ENCODE data around the gene KLHL22. TPM values are rescaled to one million over a fixed set of nuclear protein-coding genes. Genes with fewer than 3 reads are reported as not detected.
A peak's percentile ranks its signal among the peaks of the same experiment; 100 is the strongest.

Gene KLHL22
- polyA plus RNA-seq, 1 donor, result 36.5 TPM

DNA sequence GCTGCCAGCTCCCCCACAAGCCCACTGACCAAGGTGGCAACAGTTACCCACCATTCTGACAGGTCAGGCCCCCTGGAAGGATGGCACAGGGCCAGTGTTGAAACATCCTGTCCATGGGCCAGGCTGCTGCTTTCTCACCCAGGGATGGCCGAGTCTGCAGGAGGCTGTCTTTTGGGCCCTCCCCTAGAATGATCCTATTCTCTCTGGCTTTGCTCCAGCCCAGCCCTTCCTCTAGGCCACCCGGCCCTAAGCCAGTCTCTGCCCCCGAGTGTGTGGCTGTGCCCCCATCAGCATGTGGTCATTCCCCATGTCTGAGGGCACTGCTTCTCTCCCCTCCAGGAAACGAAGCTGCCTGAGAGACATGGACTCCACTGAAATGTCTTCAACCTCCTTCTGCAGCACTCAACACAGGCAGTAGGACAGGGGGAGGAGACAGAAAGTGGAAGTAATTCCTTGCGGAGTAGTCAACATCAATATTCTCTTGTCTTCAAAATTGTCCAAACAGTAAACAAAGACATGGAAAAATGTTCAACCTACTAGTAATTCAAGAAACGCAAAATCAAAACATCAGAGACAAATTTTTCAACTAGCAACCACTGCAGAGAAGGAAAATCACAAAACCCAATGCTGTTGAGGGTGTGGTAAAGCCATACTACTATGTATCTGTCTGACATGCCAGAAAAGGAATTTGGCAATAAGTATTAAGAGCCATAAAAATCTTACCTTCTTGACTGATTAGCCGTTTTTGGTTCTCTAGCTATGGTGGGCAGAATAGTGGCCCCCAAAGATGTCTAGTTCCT is 52.9 kb downstream of the KLHL22 start:
- DNase-seq, result no peak

DNA sequence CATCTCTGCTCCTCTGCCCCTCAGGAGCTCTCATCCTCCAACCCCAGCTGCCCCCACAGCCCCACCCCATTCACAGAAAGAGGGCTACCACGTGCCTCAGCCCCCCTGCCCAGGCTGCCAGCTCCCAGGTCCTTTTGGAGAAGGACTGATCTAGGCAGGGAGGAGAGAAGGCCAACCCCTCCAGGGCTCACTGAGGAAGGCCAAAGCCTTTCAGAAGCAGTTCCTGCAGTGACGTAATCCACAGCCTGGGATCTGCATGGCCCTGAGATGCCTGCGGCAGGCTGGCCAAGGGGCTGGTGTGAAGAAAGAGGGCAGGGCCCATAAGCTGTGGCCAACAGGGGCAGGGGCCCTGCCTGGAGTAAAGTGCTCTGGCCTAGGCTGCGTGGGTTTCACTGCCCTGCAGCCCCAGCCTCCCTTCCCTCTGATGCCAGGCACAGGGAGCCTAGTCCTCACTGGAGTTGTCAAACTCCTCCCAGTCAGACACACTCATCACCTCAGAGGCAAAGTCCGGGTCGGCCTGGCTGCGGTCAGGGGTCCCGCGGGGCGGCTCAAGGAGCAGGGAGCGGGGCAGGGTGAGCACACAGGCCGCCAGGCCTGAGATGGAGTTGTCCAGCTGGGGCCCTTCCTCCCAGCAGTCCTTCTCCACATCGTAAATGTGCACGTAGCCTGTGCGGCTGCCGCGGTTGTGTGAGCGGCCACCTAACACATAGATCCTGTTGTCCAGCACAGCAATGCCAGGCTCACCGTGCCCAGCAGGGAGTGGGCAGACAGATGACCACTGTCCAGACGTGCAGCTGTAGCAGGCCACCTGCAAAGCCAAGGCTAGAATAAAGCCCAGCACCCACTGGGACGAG is 53.7 kb downstream of the KLHL22 start:
- no peak for DNase-seq

DNA sequence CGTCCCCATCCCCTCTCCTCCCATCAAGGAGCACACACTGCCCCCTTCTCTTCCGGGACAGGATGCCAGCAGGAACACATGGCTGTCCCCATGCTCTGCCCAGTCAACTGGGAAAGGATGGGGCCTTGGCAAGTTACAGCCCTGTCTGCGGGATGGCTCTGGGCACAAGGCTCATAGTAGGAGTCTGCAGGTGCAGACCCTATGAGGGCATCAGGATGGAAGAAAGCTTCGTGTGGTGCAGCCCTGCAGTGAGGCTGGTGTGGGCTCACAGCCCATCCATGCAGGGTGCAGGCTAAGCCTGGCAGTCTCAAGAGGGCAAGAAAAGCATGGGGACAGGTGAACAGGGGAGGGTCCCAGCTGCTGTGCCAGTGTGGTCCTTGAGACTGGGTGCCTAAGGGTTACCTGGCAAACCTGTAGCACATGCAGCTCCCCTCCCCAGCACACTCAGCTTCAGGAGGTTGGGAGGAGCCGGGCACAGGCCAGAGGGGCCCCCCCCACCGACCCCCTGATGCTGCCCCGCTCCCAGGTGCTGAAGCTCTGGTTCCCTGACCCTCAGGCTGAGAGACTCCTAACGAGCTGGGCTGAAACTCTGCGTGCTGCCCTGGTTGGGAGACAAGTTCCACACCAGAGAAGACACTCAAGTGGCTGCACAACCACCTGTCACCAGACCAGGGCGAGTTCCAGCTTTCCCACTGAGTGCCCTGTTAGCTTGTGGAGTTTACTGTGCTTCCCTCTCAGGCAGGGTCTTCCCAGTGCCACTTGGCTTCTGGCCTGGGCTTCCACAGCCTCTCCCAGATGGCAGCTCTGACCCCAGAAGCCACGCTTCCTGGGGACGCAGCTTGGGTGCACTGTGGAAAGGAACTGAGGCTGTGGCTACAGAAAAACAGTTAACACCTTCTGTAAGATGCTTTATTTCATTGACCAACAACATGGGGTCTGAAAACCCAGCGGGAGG is 54.7 kb downstream of the KLHL22 start:
- no peak for DNase-seq

DNA sequence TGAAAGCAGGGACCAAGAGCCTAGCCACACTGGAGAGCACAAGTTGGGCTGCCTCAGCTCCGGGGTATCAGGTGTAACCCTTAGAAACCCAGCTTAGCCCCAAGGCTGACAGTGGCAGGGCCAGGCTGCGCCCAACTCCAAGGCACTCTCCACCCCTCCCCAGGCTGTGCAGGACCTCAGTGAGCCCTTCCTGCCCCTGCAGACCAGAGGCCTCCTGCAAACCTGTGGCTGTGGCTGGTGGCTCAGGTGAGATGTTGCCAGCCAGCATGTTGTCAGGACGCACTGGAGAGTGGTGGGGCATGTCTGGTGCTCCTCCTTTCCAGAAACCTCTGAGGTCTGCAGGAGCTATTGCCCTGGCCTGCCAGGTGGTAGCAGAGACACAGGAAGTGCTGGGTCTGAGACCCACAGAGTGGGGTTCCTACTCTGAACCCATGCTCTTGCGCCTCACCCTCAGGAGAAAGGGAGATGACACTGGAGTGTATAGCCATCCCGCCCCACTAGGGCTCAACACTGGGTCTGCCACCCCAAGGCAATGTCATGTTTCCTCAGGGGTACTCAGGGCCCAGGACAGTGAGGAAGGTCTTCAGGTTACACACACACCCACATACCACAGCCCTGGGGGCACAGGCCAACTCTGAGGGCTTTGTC is 55.5 kb downstream of the KLHL22 start:
- no peak for DNase-seq

DNA sequence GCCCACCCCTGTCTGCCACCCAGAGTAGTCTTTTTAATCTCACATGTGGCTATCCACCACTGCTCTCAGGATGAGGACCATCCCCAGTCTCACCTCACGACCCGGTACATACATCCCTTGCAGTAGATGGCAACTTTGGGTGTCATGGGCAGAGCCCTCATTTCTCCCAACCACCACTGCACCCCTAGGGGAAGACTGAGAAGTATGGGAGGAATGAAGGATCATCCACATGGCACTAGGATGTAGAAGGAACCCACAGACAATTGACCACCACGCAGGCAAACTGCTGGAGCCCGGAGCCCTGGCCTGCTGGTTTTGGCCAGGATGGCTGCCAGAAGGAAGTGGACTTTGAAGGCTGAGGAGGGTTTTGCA is 56.1 kb downstream of the KLHL22 start:
- DNase-seq, result no peak

DNA sequence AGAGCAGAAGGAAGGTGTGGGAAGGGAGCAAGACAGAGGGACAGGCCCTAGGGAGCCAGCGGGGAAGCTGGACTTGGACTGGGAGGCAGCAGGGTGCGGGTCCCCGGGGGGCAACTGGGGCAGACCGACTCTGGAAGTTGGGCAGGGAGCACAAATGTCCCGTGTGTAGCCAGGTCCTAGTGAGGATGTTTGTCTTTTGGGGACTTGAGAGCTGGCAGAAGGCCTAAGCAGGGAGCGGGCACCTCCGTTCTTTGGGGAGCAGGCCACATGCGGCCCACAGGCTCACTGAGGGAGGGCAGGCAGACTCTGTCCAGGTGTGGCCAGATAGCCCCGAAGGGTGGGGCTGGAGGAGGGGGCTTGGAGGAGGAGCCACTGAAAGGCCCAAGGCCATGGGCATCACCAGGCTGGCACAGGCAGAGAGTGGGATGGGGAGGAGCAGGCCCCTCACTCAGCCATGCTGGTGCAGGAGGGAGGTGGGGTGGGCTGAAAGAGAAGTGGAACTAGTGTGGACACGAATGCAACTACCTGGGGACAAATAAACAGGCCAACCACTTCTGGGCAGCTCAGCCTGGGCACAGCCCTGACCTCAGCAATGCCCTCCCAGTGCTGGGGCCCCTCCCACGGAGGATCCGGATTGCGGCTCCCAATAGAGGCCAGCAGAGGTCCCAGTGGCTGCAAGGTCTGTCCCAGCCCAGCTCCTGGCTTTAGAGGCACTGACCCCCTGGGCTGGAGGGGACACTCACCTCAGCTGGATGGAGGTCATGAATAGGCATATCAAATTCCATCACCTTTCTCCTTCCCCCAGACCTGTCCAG is 56.7 kb downstream of the KLHL22 start:
- DNase-seq, result no peak

DNA sequence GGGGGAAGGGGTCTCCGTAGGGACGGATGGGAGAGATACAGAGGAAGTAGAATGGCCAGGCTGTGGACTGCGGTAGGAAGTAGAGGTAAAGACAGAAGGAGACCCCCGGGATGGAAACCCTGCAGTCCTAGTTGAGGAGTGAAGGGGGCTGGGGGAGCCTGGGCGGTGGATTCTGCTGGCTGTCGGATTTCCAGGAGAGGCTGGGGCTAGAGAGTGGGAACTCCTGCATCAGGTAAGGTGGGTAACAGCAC is 57.2 kb downstream of the KLHL22 start:
- DNase-seq, result no peak

DNA sequence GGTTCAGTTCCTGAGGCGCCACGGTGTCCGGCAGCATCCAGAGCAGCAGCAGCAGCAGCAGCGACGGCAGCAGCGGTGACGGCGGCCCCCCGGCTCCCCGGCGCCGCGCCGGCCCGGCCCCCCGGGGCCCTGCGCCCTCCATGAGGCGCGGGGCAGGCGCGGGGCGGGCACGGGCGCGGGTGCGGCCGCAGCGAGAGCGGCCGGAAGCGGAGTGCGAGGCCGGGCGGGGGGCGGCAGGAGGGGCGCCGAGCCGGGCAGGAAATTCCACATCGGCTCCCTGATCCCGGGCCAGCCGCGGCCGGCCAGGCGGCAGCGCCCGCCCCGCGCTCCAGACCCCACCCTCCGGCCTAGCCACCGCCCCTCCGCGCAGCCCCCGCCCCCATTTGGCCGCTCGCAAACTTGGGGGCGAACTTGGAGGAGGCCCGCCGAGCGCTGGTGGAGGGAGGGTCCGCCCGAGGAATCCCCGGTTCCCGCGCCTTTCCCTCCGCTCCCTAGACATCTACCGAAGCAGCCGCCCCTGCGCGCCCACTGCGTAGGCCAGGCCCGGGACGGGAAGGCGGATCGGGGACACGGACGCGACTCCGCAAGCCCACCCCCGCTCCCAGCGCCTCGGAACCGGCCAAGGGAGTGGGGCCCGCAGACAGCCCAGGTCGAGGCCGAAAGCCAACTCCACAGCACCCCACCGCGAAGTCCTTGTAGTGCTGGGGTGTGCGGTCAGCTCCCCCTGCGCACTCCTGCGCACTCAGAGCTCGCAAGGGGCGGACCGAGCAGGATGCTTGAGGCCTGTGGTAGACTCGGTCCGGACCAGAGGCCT is 57.8 kb downstream of the KLHL22 start, which contains the start of gene SCARF2:
TSS of gene SCARF2 (minus strand) at position 213 of the 814 bp plus-strand sequence. CDS start at position 142, 71 bp downstream.
- peak; percentile 83 for DNase-seq

DNA sequence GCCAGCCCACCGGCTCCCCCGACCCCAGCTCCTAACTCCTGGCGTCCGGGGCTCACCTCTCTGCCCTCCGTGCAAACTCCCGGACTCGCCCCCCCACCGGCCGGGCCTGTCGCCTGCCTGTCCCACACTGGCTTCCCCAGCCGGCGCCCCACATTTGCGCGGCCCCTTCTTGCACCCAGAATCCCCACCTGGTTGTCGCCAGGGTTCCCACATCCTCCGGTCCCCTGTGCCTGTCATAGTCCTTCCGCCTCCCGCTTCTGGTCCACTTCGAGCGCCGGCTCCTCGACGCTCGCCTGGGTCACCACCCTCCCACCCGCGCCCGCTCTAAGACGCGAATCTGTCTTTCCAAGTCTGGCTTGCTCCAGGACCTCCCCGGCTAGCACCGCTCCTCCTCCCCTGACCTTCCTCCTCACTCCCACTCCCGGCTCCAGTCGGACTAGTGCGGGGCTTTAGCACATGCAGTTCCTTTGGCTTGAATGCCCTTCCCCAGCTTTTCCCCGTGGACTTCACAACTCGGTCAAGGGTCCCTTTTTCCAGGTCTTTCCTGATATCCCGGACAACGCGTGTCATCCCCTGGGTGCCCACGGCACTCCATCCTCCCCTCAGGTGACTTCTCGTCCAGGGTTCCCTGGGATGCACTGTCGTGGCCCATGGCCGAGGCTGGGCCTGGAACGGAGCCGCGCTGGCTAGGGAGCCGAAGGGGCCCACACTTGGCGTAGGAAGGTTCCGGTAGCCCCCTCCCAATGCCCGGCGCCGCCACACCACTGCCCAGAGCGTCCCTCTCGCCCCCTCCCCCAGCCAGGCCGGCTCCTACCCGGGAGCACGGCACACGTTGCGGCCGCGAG is 58.6 kb downstream of the KLHL22 start:
- no peak for DNase-seq

DNA sequence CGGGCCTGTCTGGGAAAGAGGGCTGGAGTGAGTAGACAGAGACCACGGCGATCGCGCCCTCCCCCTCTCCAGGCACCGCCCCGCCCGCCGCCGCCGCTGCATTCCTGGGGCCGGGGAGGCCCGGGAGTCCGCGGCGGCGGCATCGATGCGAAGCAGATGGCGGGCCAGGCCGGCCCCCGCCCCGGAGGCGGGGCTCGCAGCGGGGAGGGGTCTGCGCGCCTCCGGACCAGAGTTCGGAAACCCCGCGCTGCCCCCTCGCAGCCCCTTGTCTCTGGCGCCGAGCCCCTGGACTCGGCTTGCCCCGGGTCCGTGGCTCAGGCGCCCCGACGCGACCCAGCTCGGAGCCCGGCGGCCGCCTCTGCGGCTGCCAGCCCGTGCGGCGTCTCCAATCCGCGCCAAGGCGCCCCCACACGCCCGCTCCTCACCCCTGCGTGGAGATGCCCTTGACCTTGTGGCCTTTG is 59.3 kb downstream of the KLHL22 start:
- DNase-seq, result no peak

DNA sequence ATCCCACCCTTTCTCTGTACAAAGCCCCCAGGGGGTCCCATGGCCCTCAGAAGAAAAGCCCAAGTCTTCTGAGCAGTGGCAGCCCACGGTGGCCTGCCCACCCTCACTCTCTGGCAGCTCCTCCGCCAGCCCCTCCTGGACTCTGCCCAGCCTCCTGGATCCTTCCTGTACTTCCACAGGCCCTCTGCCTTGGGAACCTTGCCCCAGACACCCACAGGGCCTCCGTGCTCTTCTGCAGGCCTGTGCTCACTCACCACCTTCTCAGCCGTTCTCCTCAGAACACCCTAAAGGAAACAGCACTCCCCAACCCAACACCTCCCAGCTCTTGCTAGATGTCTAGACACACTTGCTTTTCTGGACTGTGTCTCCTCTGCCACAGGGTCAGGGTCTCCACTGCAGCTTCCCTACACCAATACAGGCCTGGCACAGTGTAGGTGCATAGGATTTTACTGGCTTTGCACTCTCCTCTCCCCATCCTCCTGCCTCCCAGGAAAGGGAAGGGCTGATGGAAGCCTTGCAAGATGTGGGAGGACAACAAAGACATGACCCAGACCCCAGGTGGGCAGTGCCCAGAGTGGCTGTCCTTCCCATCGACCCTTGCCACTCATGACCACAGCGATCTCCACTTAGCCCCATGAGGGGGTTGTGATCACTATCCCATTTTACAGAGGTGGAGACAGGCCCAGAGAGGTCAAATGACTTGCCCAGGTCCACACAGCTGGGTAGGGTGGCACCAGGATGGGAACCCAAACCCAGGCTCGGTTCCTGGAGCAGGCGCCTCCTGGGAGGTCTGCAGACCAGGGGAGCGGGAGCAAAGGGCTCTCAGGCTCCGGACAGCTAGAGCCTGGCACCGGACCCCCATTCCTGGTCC is 59.9 kb downstream of the KLHL22 start:
- no peak for DNase-seq

DNA sequence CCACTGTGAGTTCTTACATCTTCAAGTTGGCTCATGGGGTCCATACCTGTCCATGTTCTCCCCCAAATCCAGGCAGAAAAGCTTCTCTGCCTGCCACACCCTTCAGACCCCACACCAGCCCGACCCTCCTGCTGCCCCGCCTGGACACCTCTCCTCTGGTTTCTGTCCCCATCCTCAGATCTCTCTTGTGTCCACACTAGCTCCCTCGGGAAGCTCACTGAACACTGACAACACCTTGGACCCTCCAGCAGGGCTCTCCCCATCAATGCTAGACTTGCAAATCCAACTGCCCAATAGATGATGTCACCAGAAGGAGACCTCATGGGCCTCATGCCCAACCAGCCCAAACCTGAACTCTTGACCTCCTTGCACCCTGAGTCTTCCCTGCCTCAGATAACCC is 60.8 kb downstream of the KLHL22 start:
- no peak for DNase-seq

DNA sequence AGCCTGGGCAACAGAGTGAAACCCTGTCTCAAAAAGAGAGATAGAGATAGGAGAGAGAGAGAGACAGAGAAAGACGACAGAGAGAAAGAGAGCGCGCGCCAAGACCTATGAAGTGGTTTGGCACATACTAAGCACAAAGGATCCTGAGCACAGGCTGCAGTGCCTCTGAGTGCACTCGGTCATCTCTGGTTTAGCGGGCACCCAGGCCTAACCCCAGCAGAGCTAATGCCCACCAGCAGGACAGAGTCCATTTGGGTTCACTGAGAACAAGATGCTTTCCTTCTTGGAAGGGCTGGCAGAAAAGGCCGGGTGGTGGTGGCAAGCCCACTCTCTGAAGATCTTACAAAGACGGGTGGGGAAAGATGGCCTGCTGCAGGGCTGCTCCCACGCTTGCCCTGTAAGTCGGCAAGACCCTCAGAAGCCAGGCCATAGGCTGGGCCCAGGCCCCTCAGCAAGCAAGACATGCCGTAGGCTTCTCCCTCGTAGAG is 61.3 kb downstream of the KLHL22 start:
- no peak for DNase-seq

DNA sequence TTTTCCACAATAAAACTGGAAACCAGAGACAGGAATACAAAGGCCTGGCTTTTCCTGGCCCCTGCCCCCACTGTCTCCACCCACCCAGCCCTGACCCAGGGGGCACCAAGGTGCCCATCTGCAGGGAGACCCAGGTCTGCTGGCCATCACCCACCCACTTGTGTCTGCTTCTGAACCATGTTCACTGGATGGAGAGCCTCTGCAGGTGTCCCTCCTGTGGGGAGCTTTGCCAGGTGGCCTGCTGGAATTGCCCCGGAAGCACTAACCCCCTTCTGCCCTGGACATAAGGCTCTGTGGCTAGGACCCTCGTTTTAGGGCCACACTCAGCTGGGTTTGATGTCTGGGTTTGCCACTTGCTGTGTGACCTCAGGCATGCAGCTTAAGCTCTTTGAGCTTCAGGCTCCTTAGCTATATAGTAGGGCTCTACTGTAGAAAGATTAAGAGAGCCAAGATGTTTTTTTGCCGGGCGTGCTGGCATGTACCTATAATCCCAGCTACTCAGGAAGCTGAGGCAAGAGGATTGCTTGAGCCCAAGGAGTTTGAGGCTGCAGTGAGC is 61.8 kb downstream of the KLHL22 start:
- no peak for DNase-seq

DNA sequence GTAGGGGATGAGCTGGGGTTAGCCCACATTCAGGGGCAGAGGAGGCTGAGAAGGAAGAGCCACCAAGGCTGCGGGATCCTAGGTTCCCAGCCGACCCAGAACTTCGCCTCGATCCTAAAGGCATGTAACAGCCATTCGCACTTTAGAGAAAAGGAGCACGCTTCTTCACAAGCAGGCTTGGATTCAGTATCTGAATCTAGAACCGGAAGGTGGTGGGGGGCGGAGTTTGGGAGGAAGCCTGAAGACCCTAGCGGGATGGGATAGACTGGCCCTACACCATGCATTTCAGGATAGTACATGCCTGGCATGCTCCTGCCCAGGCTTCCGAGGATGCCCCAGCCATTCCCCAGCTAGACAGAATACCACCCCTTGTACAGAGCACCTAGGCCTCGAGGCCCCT is 62.4 kb downstream of the KLHL22 start:
- no peak for DNase-seq

DNA sequence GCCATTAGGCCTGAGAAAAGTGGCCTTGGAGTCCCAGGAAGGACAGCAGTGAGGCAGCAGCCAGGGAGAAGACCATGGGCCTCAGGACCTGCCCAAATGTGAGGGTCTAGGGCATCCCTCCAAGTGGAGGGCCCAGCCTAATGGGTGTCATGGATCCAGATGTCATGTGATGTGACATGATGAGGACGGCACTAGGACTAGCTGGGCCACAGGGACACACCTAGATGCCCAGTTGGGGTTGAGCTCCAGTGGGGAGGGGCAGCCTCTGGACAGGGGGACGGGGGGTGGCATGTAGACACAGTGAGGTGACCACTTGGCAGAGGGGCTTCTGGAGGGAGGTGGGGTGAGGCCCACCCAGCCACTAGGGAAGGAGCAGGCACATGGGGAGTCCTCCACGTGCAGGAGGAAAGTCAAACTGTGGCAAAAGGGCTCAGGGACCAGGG is 63.3 kb downstream of the KLHL22 start:
- DNase-seq, result no peak

DNA sequence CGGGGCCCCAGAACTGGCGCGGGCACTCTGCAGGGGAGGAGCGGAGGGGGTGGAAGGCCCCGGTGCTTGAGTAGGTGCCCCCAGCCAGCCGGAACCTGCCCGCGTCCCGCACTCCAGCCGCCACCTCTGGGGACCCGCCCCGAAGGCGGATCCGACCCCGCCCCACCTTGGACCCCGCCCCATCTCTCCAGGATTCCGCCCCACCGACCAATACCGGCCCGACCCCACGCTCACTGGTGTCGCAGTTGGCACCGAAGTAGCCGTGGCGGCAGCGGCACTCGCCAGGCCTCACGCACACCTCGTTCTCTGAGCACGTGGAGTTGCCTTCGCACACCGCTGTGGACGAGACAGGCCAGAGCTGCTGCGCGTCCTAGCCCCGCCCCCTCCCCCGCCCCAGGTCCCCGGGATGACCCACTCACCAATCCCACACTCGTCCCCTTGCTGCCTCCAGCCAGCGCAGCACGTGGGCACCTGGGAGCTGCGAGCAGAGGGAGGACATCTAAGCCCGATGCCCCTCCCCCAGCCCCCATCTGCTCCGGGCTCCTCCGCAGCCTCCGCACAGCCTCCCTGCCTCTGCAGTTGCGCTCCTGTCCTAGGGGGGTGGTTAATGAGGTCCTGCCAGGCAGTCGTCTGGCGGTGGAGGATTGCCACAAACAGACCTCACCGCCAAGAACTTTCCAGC is 63.9 kb downstream of the KLHL22 start:
- no peak for DNase-seq
